Endothelial cell of umbilical vein (primary cell): Measurements from ENCODE around the gene ADAM8. TPM values are rescaled to one million over a fixed set of nuclear protein-coding genes. Genes with fewer than 3 reads are reported as not detected.

Experiments used
- BruUV-seq: library from RNA; stranded (reverse); fragments of 400-500 nt; replicated peaks from 2 replicates; lab custom pipeline; 2021; lab: Mats Ljungman, UMichigan
- CTCF ChIA-PET: fragments of 300-600, 350-600 bp; sonication (Branson Sonifier 250); formaldehyde crosslinking; loops from one replicate; lab custom pipeline; 2021; ENCODE audit warnings: antibody characterized with exemption, inconsistent platforms; lab: Charles Lee
- POLR2A ChIA-PET: fragments of 300-600, 350-600 bp; sonication (Branson Sonifier 250); formaldehyde crosslinking; loops from one replicate; lab custom pipeline; 2021; ENCODE audit warnings: antibody characterized with exemption, inconsistent platforms; lab: Charles Lee
- DNase-seq: peaks from one replicate; pipeline ENCODE4 v3.0.0-alpha.2; 2011; ENCODE audit warnings: low read depth, low spot score
- FAIRE-seq: peaks from 2 replicates; lab custom pipeline; 2011; peaks lifted over from hg19 to GRCh38; lab: Jason Lieb, UNC
- H2AFZ ChIP-seq: 2 replicates; pipeline ENCODE4 v1.6.0; 2012; ENCODE audit warnings: low read depth, low read length, control low read depth, inconsistent platforms
- H3K27ac ChIP-seq: 2 replicates; pipeline ENCODE4 v1.5.1; 2011; ENCODE audit warnings: low read depth, mild to moderate bottlenecking, control low read depth, low read length, moderate library complexity; ENCODE audit not compliant: insufficient read depth
- H3K27me3 ChIP-seq, 2 experiments: 2 replicates each; pipeline versions ENCODE4 v1.6.0 to v1.6.1; 2011; ENCODE audit warnings: low read length in 2 of 2, mixed read lengths in 1 of 2; ENCODE audit not compliant: control insufficient read depth in 2 of 2, insufficient read depth in 2 of 2
- H3K36me3 ChIP-seq, 2 experiments: 2 replicates in 1 of 2; 3 replicates in 1 of 2; pipeline ENCODE4 v1.5.1; 2011; ENCODE audit warnings: low read length in 2 of 2, mild to moderate bottlenecking in 1 of 2, moderate library complexity in 1 of 2; ENCODE audit not compliant: control insufficient read depth in 2 of 2, insufficient read depth in 2 of 2; ENCODE audit errors: extremely low read depth in 1 of 2
- H3K4me1 ChIP-seq: 3 replicates; pipeline ENCODE4 v1.5.1; 2011; ENCODE audit warnings: mild to moderate bottlenecking, low read length; ENCODE audit not compliant: control insufficient read depth, insufficient read depth; ENCODE audit errors: extremely low read depth
- H3K4me2 ChIP-seq: 2 replicates; pipeline ENCODE4 v1.6.1; 2011; ENCODE audit warnings: low read length, control low read depth, mixed read lengths; ENCODE audit not compliant: insufficient read depth
- H3K4me3 ChIP-seq, 3 experiments: fragments of 200-600 bp in 1 of 3; sonication (generic), shearing (Covaris generic) in 1 of 3; replicated peaks in 1 of 3; 2 replicates each; pipeline ENCODE4 v1.5.1; 2011 to 2016; ENCODE audit warnings: control low read depth in 3 of 3, low read length in 3 of 3, mild to moderate bottlenecking in 2 of 3, inconsistent platforms in 1 of 3, low read depth in 1 of 3, moderate library complexity in 1 of 3; ENCODE audit not compliant: insufficient read depth in 1 of 3
- H3K79me2 ChIP-seq: 2 replicates; pipeline ENCODE4 v1.6.0; 2012; ENCODE audit warnings: low read length, inconsistent platforms; ENCODE audit not compliant: control insufficient read depth, insufficient read depth
- H3K9ac ChIP-seq: replicated peaks from 2 replicates; pipeline ENCODE3; 2011; ENCODE audit warnings: low read length, control low read depth; ENCODE audit not compliant: insufficient read depth; ENCODE audit errors: extremely low read depth
- H3K9me1 ChIP-seq: replicated peaks from 3 replicates; pipeline ENCODE4 v1.6.0; 2011; ENCODE audit warnings: mild to moderate bottlenecking, low read length; ENCODE audit not compliant: control insufficient read depth, insufficient read depth; ENCODE audit errors: extremely low read depth
- H3K9me3 ChIP-seq: replicated peaks from 2 replicates; pipeline ENCODE4 v1.5.1; 2012; ENCODE audit warnings: low read length, inconsistent platforms; ENCODE audit not compliant: control insufficient read depth, insufficient read depth
- H4K20me1 ChIP-seq: replicated peaks from 2 replicates; pipeline ENCODE3; 2011; ENCODE audit warnings: mild to moderate bottlenecking, low read length; ENCODE audit not compliant: control insufficient read depth, insufficient read depth; ENCODE audit errors: extremely low read depth
- CTCF ChIP-seq, 2 donors: IDR thresholded peaks; 1 replicate in 1 of 2; 2 replicates in 1 of 2; pipeline ENCODE4 v1.5.1; 2011; ENCODE audit warnings: low read length in 2 of 2, mild to moderate bottlenecking in 2 of 2, moderate library complexity in 2 of 2, control low read depth in 1 of 2, inconsistent platforms in 1 of 2, low read depth in 1 of 2; ENCODE audit not compliant: insufficient read depth in 1 of 2; ENCODE audit errors: extremely low read depth in 1 of 2
- EZH2 ChIP-seq: IDR thresholded peaks from 2 replicates; pipeline ENCODE4 v1.6.1; 2012; ENCODE audit warnings: borderline replicate concordance, low read depth, mild to moderate bottlenecking, moderate library complexity, low read length, inconsistent platforms; ENCODE audit not compliant: severe bottlenecking
- FOS ChIP-seq: IDR thresholded peaks from 2 replicates; pipeline ENCODE4 v1.6.1; 2011; ENCODE audit warnings: mild to moderate bottlenecking, low read length, moderate library complexity, borderline replicate concordance; ENCODE audit not compliant: insufficient read depth
- GATA2 ChIP-seq: IDR thresholded peaks from 2 replicates; pipeline ENCODE4 v1.7.0; 2011; ENCODE audit warnings: low read depth, mild to moderate bottlenecking, moderate library complexity, mixed read lengths, low read length; ENCODE audit not compliant: insufficient read length, insufficient read depth
- JUN ChIP-seq: IDR thresholded peaks from 2 replicates; pipeline ENCODE4 v1.6.1; 2011; ENCODE audit warnings: borderline replicate concordance, low read depth; ENCODE audit not compliant: insufficient read length, insufficient read depth
- MAX ChIP-seq: IDR thresholded peaks from 2 replicates; pipeline ENCODE4 v1.6.1; 2011; ENCODE audit not compliant: insufficient read depth, insufficient read length
- MYC ChIP-seq: IDR thresholded peaks from one replicate; pipeline ENCODE4 v1.6.1; 2011; ENCODE audit warnings: mild to moderate bottlenecking, low read depth, low read length
- POLR2A ChIP-seq: IDR thresholded peaks from 2 replicates; pipeline ENCODE4 v1.6.1; 2012; ENCODE audit warnings: low read depth, mild to moderate bottlenecking, control low read depth, low read length
- POLR2AphosphoS5 ChIP-seq: IDR thresholded peaks from 2 replicates; pipeline ENCODE4 v1.6.1; 2012; ENCODE audit warnings: low read depth, mild to moderate bottlenecking, control low read depth, low read length, moderate library complexity; ENCODE audit not compliant: insufficient read depth
- dilution Hi-C: fragments of 300-500 bp; cut with MboI; formaldehyde crosslinking; loops from one replicate; pipeline ENCODE4 v1.15.0; 2019; ENCODE audit warnings: low sequenced_read_pairs; ENCODE audit not compliant: extremely low pct_ligation_motif_present
- intact Hi-C: fragments of 100-400 bp; cut with micrococcal nuclease; formaldehyde crosslinking; loops from one replicate; pipeline ENCODE4 v1.10.0; 2022
- polyA plus RNA-seq, 4 experiments: library from polyadenylated mRNA; depleted of rRNA in 3 of 4; stranded (reverse) in 3 of 4; unstranded in 1 of 4; fragments of >200 nt; gene quantifications; 2 replicates each; pipeline versions ENCODE4 v1.2.1 to v1.2.3, GENCODE V29; 2011 to 2012; ENCODE audit warnings: missing spikeins in 1 of 4
- total RNA-seq: library from RNA; stranded (reverse); gene quantifications from 2 replicates; pipeline ENCODE4 v1.2.3, GENCODE V29; 2021

ADAM8 gene
- total and polyA plus RNA-seq, 2 donors (not counting 3 experiments of a cell fraction or from before 2014, with no cell fraction given): 0.51 to 0.55 TPM

GRCh38 chr10:133283931-133284330 lies 7.3 kb upstream of the ADAM8 start:
- Histone ChIP-seq H4K20me1 (no peaks in the 10 kb centered on the region), H3K4me3 (no peak overlapping the region), H3K9me3 (no peaks in the 10 kb centered on the region), H3K27me3 (no peaks in the 10 kb centered on the region), H3K4me2 (no peak overlapping the region), H2AFZ (no peak overlapping the region), H3K79me2 (no peaks in the 10 kb centered on the region), H3K9ac (no peak overlapping the region), H3K36me3 (peaks cover 7 to 43% of the 10 kb centered on the region in 2 experiments), H3K27ac (no peak overlapping the region), H3K4me1 (no peaks in the 10 kb centered on the region), H3K9me1 (no peaks in the 10 kb centered on the region)
- FAIRE-seq (no peak), DNase-seq (no peak)
- dilution Hi-C loops: no loop called here
- intact Hi-C loops: no loop called here
- CTCF ChIA-PET: interaction anchor here (1.0 kb wide), 1 partner anchor 9 kb away, joined by 3 read pairs; no protein-coding TSS in a partner anchor
- BruUV-seq: no TSS peak
- POLR2A ChIA-PET: no interaction called here
- TF ChIP-seq JUN (no peak), MAX (no peak), MYC (no peak), POLR2A (no peak), CTCF (IDR thresholded peaks at IDR 0.05; ENCODE audit: extremely low read depth in 1 of 2, insufficient read depth in 1 of 2, low read depth in 1 of 2, low read length in 2 of 2) (no peak), GATA2 (no peak), EZH2 (no peak), FOS (no peak), POLR2AphosphoS5 (no peak)
